Stimulated activated CD8-positive, alpha-beta memory T cell treated with anti-CD3 and anti-CD28 coated beads, Interleukin-12 subunit alpha, Interleukin-12 subunit beta, amount 100 ng/mL, for 24 hours (primary cell): ENCODE data around the gene TAF11L10.
"Not testable (repeated sequence)": the region's sequence is repeated elsewhere in the genome, so short reads cannot be mapped to it uniquely, and the experiment has no call there.

Source experiments
- DNase-seq: peaks from one replicate; pipeline ENCODE4 v3.0.0-alpha.2; 2020; ENCODE audit errors: extremely low read depth

The TAF11L10 gene

GRCh38 chr5:17597728-17598127 lies at the start of gene TAF11L10:
TSS of gene TAF11L10 (minus strand) at chr5:17597828.
- not testable (repeated sequence) for DNase-seq

GRCh38 chr5:17634160-17634559 lies 36.5 kb upstream of the TAF11L10 start, which contains the start of gene TAF11L14:
TSS of gene TAF11L14 (plus strand) at chr5:17634460.
- DNase-seq, result no peak

GRCh38 chr5:17631788-17632187 lies 34.2 kb upstream of the TAF11L10 start, which contains the start of gene TAF11L13:
TSS of gene TAF11L13 (plus strand) at chr5:17632088.
- DNase-seq, result not testable (repeated sequence)

GRCh38 chr5:17625686-17626085 lies 28.1 kb upstream of the TAF11L10 start:
- no peak for DNase-seq

- no peak for DNase-seq
Observed at GRCh38 chr5:17620627-17621026, 23.0 kb upstream of the TAF11L10 start.

GRCh38 chr5:17619354-17619753 lies 21.7 kb upstream of the TAF11L10 start:
- DNase-seq, result no peak

- no peak for DNase-seq
Observed at GRCh38 chr5:17614872-17615605, 17.4 kb upstream of the TAF11L10 start.

- DNase-seq, result not testable (repeated sequence)
Observed at GRCh38 chr5:17610092-17610491, 12.5 kb upstream of the TAF11L10 start, which contains the start of gene TAF11L12. TSS of gene TAF11L12 (plus strand) at chr5:17610392.

- not testable (repeated sequence) for DNase-seq
Observed at GRCh38 chr5:17607461-17607860, 9.8 kb upstream of the TAF11L10 start.

- DNase-seq, result no peak
Observed at GRCh38 chr5:17604951-17605350, 7.3 kb upstream of the TAF11L10 start.

GRCh38 chr5:17603880-17604279 lies 6.3 kb upstream of the TAF11L10 start, which contains the start of gene TAF11L11:
TSS of gene TAF11L11 (plus strand) at chr5:17604183.
- DNase-seq, result not testable (repeated sequence)

- DNase-seq, result not testable (repeated sequence)
Observed at GRCh38 chr5:17594255-17594654, 3.4 kb downstream of the TAF11L10 start, which contains the start of gene TAF11L9. TSS of gene TAF11L9 (minus strand) at chr5:17594394.

- not testable (repeated sequence) for DNase-seq
Observed at GRCh38 chr5:17590860-17591259, 6.8 kb downstream of the TAF11L10 start, which contains the start of gene TAF11L8. TSS of gene TAF11L8 (minus strand) at chr5:17590960.

GRCh38 chr5:17585658-17586057 lies 12.0 kb downstream of the TAF11L10 start, which contains the start of gene TAF11L7:
TSS of gene TAF11L7 (minus strand) at chr5:17585758.
- not testable (repeated sequence) for DNase-seq
